Stimulated activated CD8-positive, alpha-beta memory T cell treated with anti-CD3 and anti-CD28 coated beads, Interleukin-2, amount 100 ng/mL, for 48 hours (primary cell): Measurements from ENCODE around the gene NUBP2.

Source experiments
- DNase-seq, 2 donors: peaks; one replicate each; pipeline ENCODE4 v3.0.0-alpha.2; 2020; ENCODE audit warnings: low read depth in 2 of 2

NUBP2 gene

DNA sequence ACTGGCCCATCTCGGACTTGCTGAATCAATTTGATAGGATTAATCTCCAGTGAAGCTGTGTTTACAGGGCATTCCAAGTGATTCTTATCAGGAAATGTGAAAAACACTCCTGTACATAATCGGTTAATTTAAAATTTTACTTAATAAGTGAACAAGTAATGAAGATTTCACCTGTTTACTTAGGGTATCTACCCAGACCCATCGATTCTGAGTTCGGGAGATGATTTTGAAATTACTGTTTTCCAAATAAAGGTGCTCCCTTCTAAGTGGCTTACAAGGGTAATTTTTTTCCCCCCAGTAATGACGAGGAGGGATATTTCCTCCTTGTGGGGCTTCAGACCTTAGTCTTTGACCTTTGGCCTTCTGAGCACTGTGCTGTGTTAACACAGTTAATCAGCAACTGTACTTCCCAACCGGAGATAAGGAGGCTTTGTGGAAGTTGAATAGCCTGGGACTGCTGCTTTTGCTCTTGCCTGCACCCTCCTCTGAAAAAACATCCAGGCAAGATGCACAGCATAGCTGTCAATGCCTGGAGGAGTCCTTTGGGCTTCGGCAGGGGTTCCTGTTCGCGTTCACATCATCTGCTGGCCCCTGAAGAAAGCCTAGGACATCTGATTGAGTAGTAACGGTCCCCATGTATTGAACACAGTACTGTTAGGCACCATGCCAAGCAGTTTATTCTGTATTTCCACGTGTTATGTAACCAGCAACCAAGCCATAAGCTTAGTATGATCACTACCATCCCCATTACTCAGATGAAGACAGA, 46.1 kb downstream of the NUBP2 start:
- no peak for DNase-seq

DNA sequence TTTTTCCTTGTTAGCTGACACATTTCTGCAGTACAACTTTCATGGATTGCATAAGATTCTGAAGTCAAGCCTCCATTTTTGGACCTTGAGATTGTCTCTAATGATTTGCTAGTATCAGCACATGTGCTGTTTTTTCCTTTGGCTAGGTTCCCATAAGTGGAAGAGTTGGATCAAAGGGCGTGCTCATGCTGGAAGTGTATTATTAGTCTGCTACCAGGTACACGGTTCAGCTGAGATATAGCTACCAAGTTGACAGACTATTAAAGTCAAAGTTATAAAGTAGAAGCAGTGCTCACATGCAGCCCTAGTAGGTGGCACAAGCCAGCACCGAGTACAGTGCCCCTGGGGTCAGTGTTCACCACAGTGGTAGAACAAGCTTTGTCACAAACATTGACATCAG, 47.5 kb downstream of the NUBP2 start:
- no peak for DNase-seq

DNA sequence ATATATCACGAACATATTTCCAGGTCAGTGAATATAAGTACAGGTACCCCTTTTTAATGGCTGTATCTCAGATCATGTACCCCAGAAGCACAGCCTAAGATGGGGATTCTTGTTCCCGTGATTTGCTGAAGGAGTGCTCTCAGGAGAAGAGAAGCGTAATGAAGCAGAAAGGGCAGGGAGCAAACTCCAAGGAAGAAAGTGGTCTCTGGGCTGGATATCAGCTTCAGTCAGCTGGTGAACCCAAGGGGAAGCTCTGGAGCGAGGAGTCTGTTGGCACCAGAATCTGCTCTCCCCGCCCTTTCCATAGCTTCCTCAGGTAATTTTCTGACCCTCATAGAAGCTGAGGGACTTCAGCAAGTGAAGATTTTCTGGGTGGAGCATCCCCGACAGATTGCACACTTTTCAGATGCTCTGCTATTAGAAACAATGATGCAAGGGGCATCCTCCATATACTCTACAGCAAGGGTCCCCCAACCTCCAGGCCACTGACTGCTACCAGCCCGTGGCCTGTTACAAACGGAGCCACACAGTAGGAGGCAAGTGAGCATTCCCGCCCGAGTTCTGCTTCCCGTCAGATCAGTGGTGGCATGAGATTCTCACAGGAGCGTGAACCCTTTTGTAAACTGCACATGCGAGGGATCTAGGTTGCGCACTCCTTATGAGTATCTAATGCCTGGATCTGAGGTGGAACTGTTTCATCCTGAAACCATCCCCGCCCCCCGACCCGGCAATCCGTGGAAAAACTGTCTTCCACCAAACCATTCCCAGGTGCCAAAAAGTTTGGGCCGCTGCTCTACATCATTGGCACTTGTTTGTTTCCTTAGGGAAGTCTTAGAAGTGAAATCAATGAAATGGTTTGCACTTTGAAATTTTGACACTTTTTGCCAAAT, 48.7 kb downstream of the NUBP2 start:
- no peak for DNase-seq

DNA sequence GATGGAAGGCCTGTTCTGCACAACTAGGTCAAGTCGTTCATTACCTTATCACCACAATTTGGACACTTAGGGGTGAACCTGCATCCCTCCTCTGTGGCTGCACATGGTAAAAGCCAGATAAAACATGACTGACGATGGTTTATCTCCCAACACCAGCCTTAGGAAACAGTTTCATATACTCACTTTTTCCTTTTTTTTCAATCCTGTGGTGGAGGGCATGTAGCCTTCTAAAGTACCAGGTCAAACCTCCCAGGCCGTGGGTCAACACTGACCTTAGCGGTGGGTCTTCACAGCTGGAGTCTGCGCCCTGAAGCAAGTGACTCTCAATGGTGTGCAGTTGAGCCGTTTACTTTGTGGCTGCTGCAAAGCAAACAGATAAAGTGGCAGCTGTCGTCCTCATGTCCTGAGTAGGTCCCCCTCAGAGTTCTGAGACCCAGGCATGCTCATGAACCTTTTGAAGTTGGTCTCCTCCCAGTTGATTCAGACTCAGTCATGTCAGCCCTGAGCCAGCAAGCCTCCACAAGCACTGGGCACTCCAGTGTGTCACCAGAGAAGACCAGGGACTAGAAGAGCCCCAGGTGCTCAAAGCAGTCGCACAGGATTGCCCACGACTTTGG, 50.2 kb downstream of the NUBP2 start:
- DNase-seq, result no peak

DNA sequence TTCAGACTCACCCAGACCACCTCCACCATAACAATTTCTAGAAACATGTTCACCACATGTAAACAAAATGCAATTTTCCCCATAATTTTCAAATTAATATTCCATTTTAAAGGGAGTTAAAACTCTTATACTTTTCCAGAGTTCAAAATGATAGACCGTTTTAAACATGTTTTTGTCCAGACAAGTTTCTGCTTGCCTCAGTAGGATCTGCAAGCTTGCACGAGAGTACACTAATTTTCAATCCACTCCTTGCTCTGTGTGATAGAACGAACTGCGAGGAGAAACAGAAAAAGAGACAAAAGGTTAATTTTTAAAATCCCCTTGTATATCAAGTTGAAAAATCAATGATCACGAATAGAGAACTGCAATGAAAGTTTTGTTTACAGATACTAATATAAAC, 51.3 kb downstream of the NUBP2 start:
- DNase-seq, result no peak
